Mononuclear cell (primary cell): ENCODE results near the gene ERN2. TPM values are rescaled to one million over a fixed set of nuclear protein-coding genes. Genes with fewer than 3 reads are reported as not detected.
"Not testable (repeated sequence)": the region's sequence is repeated elsewhere in the genome, so short reads cannot be mapped to it uniquely, and the experiment has no call there.

Source experiments
- H3K27me3 ChIP-seq: 2 replicates; pipeline ENCODE4 v1.6.0; 2011; ENCODE audit warnings: low read length, control low read depth; ENCODE audit not compliant: insufficient read depth
- H3K4me1 ChIP-seq: 2 replicates; pipeline ENCODE4 v1.5.1; 2011; ENCODE audit warnings: mild to moderate bottlenecking, low read length, control low read depth; ENCODE audit not compliant: insufficient read depth
- H3K4me3 ChIP-seq: 2 replicates; pipeline ENCODE4 v1.5.1; 2011; ENCODE audit warnings: mild to moderate bottlenecking, low read length, moderate library complexity
- H3K9me3 ChIP-seq: 2 replicates; pipeline ENCODE4 v1.5.1; 2011; ENCODE audit warnings: low read depth, mild to moderate bottlenecking, control low read depth, low read length
- total RNA-seq: library from RNA; depleted of rRNA; stranded (reverse); fragments of >200 nt; gene quantifications from one replicate; pipeline ENCODE4 v1.2.3, GENCODE V29; 2012

ERN2 gene
- total RNA-seq, result not detected

GRCh38 chr16:23712976-23713375, at the start of gene ERN2:
TSS of gene ERN2 (minus strand) at chr16:23713222. CDS start at chr16:23713187, 35 bp downstream.
- peaks cover 26% of the 10 kb centered on the region for H3K27me3 ChIP-seq
- no peak within 1 kb of the TSS for H3K4me3 ChIP-seq
- H3K4me1 ChIP-seq, result no peaks in the 10 kb centered on the region
- H3K9me3 ChIP-seq, result no peaks in the 10 kb centered on the region

GRCh38 chr16:23757937-23758619, 45.1 kb upstream of the ERN2 start:
- peaks cover 45% of the 10 kb centered on the region for H3K27me3 ChIP-seq
- peaks cover 8% of the 10 kb centered on the region for H3K4me1 ChIP-seq
- H3K9me3 ChIP-seq, result no peaks in the 10 kb centered on the region
- H3K4me3 ChIP-seq, result no peak overlapping the region

- Histone ChIP-seq H3K27me3 (peaks cover 45% of the 10 kb centered on the region), H3K4me1 (peaks cover 8% of the 10 kb centered on the region), H3K9me3 (no peaks in the 10 kb centered on the region), H3K4me3 (no peak overlapping the region)
Measured at GRCh38 chr16:23757116-23757515, 44.1 kb upstream of the ERN2 start.

- peaks cover 8% of the 10 kb centered on the region for H3K4me1 ChIP-seq
- H3K4me3 ChIP-seq, result no peak overlapping the region
- H3K27me3 ChIP-seq, result peaks cover 45% of the 10 kb centered on the region
- no peaks in the 10 kb centered on the region for H3K9me3 ChIP-seq
Measured at GRCh38 chr16:23755484-23755809, 42.4 kb upstream of the ERN2 start.

DNA sequence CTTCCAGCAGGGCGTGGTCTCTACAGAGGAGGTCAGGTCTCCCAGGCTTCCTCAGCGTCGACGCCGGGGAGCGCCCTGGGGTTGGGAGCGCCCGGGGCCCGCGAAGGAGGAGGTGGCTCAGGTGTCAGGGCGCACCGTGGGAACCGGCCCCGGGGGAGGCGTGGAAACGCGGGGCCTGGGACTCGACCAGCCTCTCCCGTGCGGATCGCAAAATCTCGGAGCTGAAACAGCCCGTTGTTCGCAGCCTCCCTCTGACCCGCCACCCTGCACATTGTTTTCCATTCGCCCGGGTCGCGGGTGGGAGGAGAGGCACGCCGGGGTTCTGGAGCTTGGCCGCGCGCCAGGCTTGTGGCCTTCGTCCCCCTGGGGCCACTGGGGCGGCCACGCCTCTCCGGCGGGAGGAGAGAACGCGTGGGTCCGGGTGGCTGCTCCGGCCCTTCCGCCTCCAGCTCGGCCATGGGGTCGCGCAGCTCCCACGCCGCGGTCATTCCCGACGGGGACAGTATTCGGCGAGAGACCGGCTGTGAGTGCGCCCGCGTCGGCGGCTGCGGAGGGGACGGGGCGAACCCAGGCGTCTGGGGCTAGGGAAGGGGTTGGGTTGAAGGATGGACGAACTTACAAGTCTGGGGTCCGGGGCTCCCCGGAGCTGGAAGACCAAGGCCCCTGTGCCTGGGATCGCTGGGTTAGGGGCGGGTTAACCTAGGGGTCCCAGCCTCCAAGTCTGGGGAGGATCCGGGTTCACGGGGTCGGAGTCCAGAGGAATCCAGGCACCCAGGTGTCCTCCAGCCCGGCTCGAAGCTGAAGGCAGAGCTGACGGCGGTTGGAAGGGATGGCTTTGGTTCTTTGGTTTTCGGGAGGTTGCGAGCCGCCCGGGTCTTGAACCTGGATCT, 41.8 kb upstream of the ERN2 start, which contains the start of gene CHP2:
Gene CHP2 (plus strand): TSS at position 433 of the 890 bp plus-strand sequence. CDS start 24 bp downstream, at position 457.
- Histone ChIP-seq H3K27me3 (peaks cover 45% of the 10 kb centered on the region), H3K4me1 (peaks cover 8% of the 10 kb centered on the region), H3K4me3 (no peak within 1 kb of the TSS), H3K9me3 (no peaks in the 10 kb centered on the region)

DNA sequence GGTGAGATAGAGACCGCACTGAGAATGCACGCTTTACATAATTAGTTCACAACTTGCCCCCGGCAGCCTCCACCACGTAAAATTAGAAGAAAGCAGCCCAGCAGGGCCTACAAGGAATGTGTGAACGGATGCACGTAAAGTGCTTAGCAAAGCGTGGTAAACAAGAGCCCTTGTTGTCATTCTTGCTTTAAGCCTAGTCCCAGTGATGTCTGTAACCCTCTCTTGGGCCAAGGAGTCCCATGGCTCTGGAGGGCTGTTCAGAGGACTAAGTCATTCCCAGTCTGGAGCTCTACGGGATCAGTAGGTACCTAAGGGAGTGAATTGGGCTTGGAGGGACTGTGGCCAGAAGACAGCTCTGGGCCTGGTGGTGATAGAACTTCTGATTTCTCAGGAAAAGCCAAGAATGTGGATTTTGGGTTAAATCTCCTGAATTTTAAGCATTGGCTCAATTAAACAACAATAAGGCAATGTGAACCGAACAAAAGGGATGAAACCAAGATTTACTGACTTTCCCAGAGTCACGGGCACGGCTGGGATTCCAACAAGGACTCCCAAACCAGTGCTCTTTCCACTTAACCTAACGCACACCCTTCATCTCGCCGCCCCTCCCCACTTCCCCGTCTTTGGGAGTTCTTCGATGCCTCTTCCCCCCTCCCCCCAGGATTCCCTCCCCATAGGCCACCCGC, 41.0 kb upstream of the ERN2 start:
- H3K4me3 ChIP-seq, result no peak overlapping the region
- H3K9me3 ChIP-seq, result no peaks in the 10 kb centered on the region
- H3K27me3 ChIP-seq, result peaks cover 45% of the 10 kb centered on the region
- H3K4me1 ChIP-seq, result peaks cover 8% of the 10 kb centered on the region

- H3K27me3 ChIP-seq, result peaks cover 34% of the 10 kb centered on the region
- H3K4me3 ChIP-seq, H3K9me3 ChIP-seq, H3K4me1 ChIP-seq: not testable (repeated sequence)
Measured at GRCh38 chr16:23751053-23751452, 38.0 kb upstream of the ERN2 start.

GRCh38 chr16:23748630-23749029, 35.6 kb upstream of the ERN2 start:
- Histone ChIP-seq H3K4me1 (no peaks in the 10 kb centered on the region), H3K9me3 (no peaks in the 10 kb centered on the region), H3K4me3 (no peak overlapping the region), H3K27me3 (peaks cover 16% of the 10 kb centered on the region)

- no peaks in the 10 kb centered on the region for H3K4me1 ChIP-seq
- H3K9me3 ChIP-seq, result no peaks in the 10 kb centered on the region
- H3K4me3 ChIP-seq, result no peak overlapping the region
- peaks cover 14% of the 10 kb centered on the region for H3K27me3 ChIP-seq
Measured at GRCh38 chr16:23745263-23745662, 32.2 kb upstream of the ERN2 start.

DNA sequence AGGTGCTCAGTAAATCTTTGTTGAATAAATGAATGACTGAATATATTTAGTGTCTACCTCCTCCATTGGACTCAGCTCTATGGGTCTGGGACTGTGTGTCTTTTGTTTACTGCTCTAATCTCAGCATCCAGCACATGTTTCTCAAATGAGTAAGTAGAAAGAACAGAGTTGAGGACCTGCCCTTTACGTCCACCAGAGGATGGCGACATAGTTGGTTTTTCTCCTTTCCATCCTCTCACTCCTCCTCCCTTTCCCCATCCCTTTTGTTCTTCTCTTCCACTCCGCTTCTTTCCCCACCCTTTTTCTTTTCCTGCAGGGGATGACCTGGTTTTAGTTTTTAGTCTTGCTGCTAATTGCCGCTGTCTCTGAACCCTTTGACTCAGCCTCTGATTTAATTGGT, 29.7 kb upstream of the ERN2 start:
- no peaks in the 10 kb centered on the region for H3K9me3 ChIP-seq
- no peaks in the 10 kb centered on the region for H3K4me1 ChIP-seq
- H3K4me3 ChIP-seq, result no peak overlapping the region
- H3K27me3 ChIP-seq, result peaks cover 14% of the 10 kb centered on the region

GRCh38 chr16:23741675-23742303, 28.8 kb upstream of the ERN2 start:
- H3K27me3 ChIP-seq, result peaks cover 11% of the 10 kb centered on the region
- H3K4me1 ChIP-seq, result no peaks in the 10 kb centered on the region

DNA sequence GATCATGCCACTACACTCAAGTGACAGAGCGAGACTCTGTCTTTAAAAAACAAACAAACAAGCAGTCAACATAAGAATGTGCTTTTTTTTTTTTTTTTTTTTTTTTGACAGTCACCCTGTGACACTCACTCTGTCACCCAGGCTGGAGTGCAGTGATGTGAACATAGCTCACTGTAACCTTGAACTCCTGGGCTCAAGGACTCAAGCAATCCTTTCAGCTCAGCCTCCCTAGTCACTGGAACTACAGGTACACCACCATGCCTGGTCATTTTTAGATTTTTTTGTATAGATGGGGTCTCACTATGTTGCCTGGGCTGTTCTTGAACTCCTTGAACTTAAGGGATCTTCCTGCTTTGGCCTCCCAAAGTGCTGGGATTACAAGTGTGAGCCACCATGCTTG, 26.5 kb upstream of the ERN2 start:
- Histone ChIP-seq H3K27me3 (peaks cover 2% of the 10 kb centered on the region), H3K4me3 (no peak overlapping the region), H3K4me1 (no peaks in the 10 kb centered on the region), H3K9me3 (no peaks in the 10 kb centered on the region)

More at GRCh38 chr16:23741675-23742303, 28.8 kb upstream of the ERN2 start:
- no peaks in the 10 kb centered on the region for H3K9me3 ChIP-seq
- H3K4me3 ChIP-seq, result no peak overlapping the region

DNA sequence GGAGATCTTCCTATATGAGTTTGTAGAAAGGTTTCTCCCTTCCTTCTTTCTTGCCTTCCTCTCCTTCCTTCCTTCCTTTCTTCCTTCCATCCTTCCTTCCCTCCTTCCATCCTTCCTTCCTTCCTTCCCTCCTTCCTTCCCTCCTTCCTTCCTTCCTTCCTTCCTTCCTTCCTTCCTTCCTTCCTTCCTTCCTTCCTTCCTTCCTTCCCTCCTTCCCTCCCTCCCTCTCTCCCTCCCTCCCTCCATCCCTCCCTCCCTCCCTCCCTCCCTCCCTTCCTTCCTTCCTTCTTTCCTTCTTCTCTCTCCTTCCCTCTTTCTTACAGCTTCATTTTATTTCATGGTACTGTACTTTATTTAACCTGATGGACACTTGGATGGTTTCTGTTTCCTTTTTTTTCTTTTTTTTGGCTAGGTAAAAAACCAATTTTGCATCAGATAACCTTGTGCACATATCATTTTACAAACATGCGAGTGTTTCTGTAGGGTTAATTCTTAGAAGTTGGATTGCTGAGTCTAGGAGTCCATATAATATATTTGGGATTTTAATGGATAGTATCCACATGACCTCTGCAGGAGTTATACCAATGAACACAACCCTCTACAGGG, 24.5 kb upstream of the ERN2 start:
- not testable (repeated sequence) for H3K27me3 ChIP-seq, H3K4me3 ChIP-seq, H3K9me3 ChIP-seq, H3K4me1 ChIP-seq

DNA sequence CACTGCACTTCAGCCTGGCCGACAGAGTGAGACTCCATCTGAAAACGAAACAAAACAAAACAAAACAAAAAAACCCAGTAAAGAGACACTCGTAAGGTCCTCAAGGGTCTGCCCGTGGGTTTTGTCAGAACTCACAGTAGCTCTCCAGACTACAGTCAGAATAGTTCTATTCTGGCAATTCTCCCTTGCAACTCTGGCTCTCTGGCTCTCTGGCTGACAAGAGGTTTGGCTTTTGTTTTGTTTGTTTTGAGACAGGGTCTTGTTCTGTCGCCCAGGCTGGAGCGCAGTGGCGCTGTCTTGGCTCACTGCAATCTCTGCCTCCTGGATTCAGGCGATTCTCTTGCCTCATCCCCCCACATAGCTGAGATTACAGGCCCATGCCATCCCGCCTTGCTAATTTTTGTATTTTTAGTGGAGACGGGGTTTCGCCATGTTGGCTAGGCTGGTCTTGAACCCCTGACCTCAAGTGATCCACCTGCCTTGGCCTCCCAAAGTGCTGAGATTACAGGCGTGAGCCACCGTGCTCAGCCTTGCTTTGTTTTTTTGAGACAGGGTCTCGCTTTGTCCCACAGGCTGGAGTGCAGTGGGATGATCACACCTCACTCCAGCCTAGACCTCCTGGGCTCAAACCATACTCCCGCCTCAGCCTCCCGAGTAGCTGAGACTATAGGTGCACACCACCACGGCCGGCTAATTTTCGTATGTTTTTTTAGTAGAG, 21.3 kb upstream of the ERN2 start:
- H3K4me1 ChIP-seq, result no peaks in the 10 kb centered on the region
- H3K27me3 ChIP-seq, result no peaks in the 10 kb centered on the region
- H3K9me3 ChIP-seq, result no peaks in the 10 kb centered on the region
- H3K4me3 ChIP-seq, result no peak overlapping the region
